Activated naive CD8-positive, alpha-beta T cell treated with anti-CD3 and anti-CD28 coated beads, Interleukin-2, amount 10 ng/mL, durations not matched to agents 7 days and 5 days (primary cell): ENCODE results near the gene MMP15. TPM values are rescaled to one million over a fixed set of nuclear protein-coding genes. Genes with fewer than 3 reads are reported as not detected.
A peak's percentile ranks its signal among the peaks of the same experiment; 100 is the strongest.
"Not testable (repeated sequence)": the region's sequence is repeated elsewhere in the genome, so short reads cannot be mapped to it uniquely, and the experiment has no call there.

Experiments used
- ATAC-seq: fragments of 150-1000 bp; cut with Tn5 transposase; one replicate; pipeline ENCODE4 v1.10.0; 2021; ENCODE audit warnings: low read depth, moderate library complexity
- POLR2A ChIA-PET: fragments of 350-600 bp; sonication (Branson Sonifier 250); formaldehyde crosslinking; loops from one replicate; lab custom pipeline; 2021; ENCODE audit warnings: antibody characterized with exemption; lab: Charles Lee
- DNase-seq: peaks from one replicate; pipeline ENCODE4 v3.0.0; 2021
- H3K27ac Mint-ChIP-seq: one replicate; pipeline ENCODE4 v1.8.0; 2022; ENCODE audit warnings: mild to moderate bottlenecking, mixed read lengths
- H3K27me3 Mint-ChIP-seq: one replicate; pipeline ENCODE4 v1.8.0; 2022; ENCODE audit warnings: mild to moderate bottlenecking, moderate library complexity, mixed read lengths
- H3K36me3 Mint-ChIP-seq: one replicate; pipeline ENCODE4 v1.8.0; 2021; ENCODE audit warnings: mild to moderate bottlenecking, mixed read lengths
- H3K4me1 Mint-ChIP-seq: one replicate; pipeline ENCODE4 v1.8.0; 2021; ENCODE audit warnings: mixed read lengths
- H3K4me3 Mint-ChIP-seq: one replicate; pipeline ENCODE4 v1.8.0; 2022; ENCODE audit warnings: mild to moderate bottlenecking, moderate library complexity, mixed read lengths
- H3K9me3 Mint-ChIP-seq: one replicate; pipeline ENCODE4 v1.8.0; 2021; ENCODE audit warnings: mixed read lengths
- total RNA-seq, 2 experiments: library from RNA; stranded (reverse); gene quantifications; one replicate each; pipeline ENCODE4 v1.2.3, GENCODE V29; 2021

MMP15 gene
- total RNA-seq, 2 experiments from 2014 or later = 0.61 to 0.62 TPM

GRCh38 chr16:58086381-58087208, 61.0 kb downstream of the MMP15 start:
- POLR2A ChIA-PET = no interaction called here
- DNase-seq (no peak), ATAC-seq (no peak)
- Mint-ChIP-seq H3K9me3 (no peaks in the 10 kb centered on the region), H3K27me3 (no peaks in the 10 kb centered on the region), H3K36me3 (no peaks in the 10 kb centered on the region), H3K4me1 (peaks cover 5% of the 10 kb centered on the region), H3K4me3 (no peak overlapping the region), H3K27ac (no peak overlapping the region)

- H3K4me3 Mint-ChIP-seq = no peak overlapping the region
- DNase-seq (no peak), ATAC-seq (no peak)
- POLR2A ChIA-PET = no interaction called here
- no peak overlapping the region for H3K27ac Mint-ChIP-seq
- no peaks in the 10 kb centered on the region for H3K9me3 Mint-ChIP-seq
- H3K36me3 Mint-ChIP-seq = no peaks in the 10 kb centered on the region
- peaks cover 5% of the 10 kb centered on the region for H3K4me1 Mint-ChIP-seq
- peaks cover 4% of the 10 kb centered on the region for H3K27me3 Mint-ChIP-seq
Measured at GRCh38 chr16:58087209-58087913, 61.8 kb downstream of the MMP15 start.

- no peak for DNase-seq
- Mint-ChIP-seq H3K36me3 (no peaks in the 10 kb centered on the region), H3K27me3 (peaks cover 7% of the 10 kb centered on the region), H3K4me3 (no peak overlapping the region), H3K4me1 (peaks cover 5% of the 10 kb centered on the region), H3K9me3 (no peaks in the 10 kb centered on the region), H3K27ac (no peak overlapping the region)
- POLR2A ChIA-PET = no interaction called here
- no peak for ATAC-seq
Measured at GRCh38 chr16:58088091-58088490, 62.5 kb downstream of the MMP15 start.

GRCh38 chr16:58090396-58090795, 64.8 kb downstream of the MMP15 start:
- H3K27ac Mint-ChIP-seq, H3K36me3 Mint-ChIP-seq, H3K4me3 Mint-ChIP-seq, H3K27me3 Mint-ChIP-seq, POLR2A ChIA-PET, DNase-seq, ATAC-seq, H3K9me3 Mint-ChIP-seq: not testable (repeated sequence)
- H3K4me1 Mint-ChIP-seq = peaks cover 11% of the 10 kb centered on the region

GRCh38 chr16:58094026-58094425, 68.5 kb downstream of the MMP15 start:
- H3K4me1 Mint-ChIP-seq = peaks cover 16% of the 10 kb centered on the region
- H3K9me3 Mint-ChIP-seq = no peaks in the 10 kb centered on the region
- no peaks in the 10 kb centered on the region for H3K36me3 Mint-ChIP-seq
- POLR2A ChIA-PET = no interaction called here
- ATAC-seq (no peak), DNase-seq (no peak)
- H3K27me3 Mint-ChIP-seq = peaks cover 7% of the 10 kb centered on the region
- no peak overlapping the region for H3K27ac Mint-ChIP-seq
- H3K4me3 Mint-ChIP-seq = no peak overlapping the region

GRCh38 chr16:58094791-58095574, 69.4 kb downstream of the MMP15 start:
- POLR2A ChIA-PET = interaction anchor here (0.5 to 0.9 kb wide), 2 partner anchors 83 to 984 kb away, joined by 3 to 4 read pairs; no protein-coding TSS in a partner anchor
- H3K27me3 Mint-ChIP-seq = peaks cover 7% of the 10 kb centered on the region
- DNase-seq (no peak), ATAC-seq (peak; percentile 59)
- peak overlapping the region; percentile 59 for H3K27ac Mint-ChIP-seq
- H3K9me3 Mint-ChIP-seq = no peaks in the 10 kb centered on the region
- no peaks in the 10 kb centered on the region for H3K36me3 Mint-ChIP-seq
- H3K4me3 Mint-ChIP-seq = no peak overlapping the region
- H3K4me1 Mint-ChIP-seq = peaks cover 13% of the 10 kb centered on the region

GRCh38 chr16:58095575-58095960, 70.0 kb downstream of the MMP15 start:
- H3K27me3 Mint-ChIP-seq, H3K9me3 Mint-ChIP-seq, DNase-seq, ATAC-seq, H3K36me3 Mint-ChIP-seq: not testable (repeated sequence)
- peaks cover 14% of the 10 kb centered on the region for H3K4me1 Mint-ChIP-seq
- H3K27ac Mint-ChIP-seq = peak overlapping the region; percentile 59
- POLR2A ChIA-PET = interaction anchor here (0.9 kb wide), 1 partner anchor 82 kb away, joined by 3 read pairs; no protein-coding TSS in a partner anchor
- H3K4me3 Mint-ChIP-seq = peak overlapping the region; percentile 18

GRCh38 chr16:58096249-58096648, 70.7 kb downstream of the MMP15 start:
- Mint-ChIP-seq H3K4me1 (peaks cover 15% of the 10 kb centered on the region), H3K27me3 (peaks cover 7% of the 10 kb centered on the region), H3K27ac (peak overlapping the region; percentile 42), H3K4me3 (no peak overlapping the region), H3K36me3 (no peaks in the 10 kb centered on the region), H3K9me3 (no peaks in the 10 kb centered on the region)
- POLR2A ChIA-PET = no interaction called here
- ATAC-seq (no peak), DNase-seq (no peak)

Other genes with a start within 250 kb of the MMP15 start
- gene KIFC3, start 223.3 kb upstream of the MMP15 start, total RNA-seq = 1 to 10 TPM; 1.1 to 1.9 TPM
- gene CNGB1, start 54.6 kb upstream of the MMP15 start, total RNA-seq = not detected
- gene ZNF319, start 25.1 kb upstream of the MMP15 start, total RNA-seq = 10 to 100 TPM; 21.5 to 21.8 TPM
- gene USB1, start 24.3 kb upstream of the MMP15 start, total RNA-seq = 10 to 100 TPM; 47.4 to 53.9 TPM
- gene CFAP20, start 103.6 kb downstream of the MMP15 start, total RNA-seq = 10 to 100 TPM; 38.5 to 40.6 TPM
- gene CSNK2A2, start 172.4 kb downstream of the MMP15 start, total RNA-seq = 10 to 100 TPM; 64.2 to 67.7 TPM